Measurements from ENCODE around the gene TRDMT1. TPM values are rescaled to one million over a fixed set of nuclear protein-coding genes. Genes with fewer than 3 reads are reported as not detected.

TRDMT1 gene
- total and polyA plus RNA-seq, 2 donors (not counting 1 experiment from before 2014, with no cell fraction given) = 3.0 to 20.4 TPM

DNA sequence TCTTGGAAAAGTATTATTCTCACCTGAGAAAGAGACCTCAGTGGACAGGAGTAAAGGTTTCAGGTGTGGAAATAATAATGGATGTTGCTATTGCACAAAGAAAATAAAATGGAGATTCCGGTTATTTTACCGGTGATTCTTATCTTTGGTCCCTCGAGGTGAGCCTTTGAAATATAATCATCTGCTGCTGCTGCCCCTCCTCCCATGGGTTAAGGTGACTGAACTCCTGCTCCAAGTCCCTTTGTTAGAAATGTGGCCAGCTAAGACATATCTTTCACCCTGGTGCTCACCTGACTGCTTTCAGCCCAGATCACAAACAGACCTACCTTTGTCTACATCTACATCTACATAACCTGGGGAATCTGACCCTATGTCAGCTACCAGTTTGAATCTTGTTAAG, 77.5 kb downstream of the TRDMT1 start:
- H4K20me1 ChIP-seq (ENCODE audit: control insufficient read depth, insufficient read depth, low read length, poor library complexity, severe bottlenecking) = no peaks in the 10 kb centered on the region

DNA sequence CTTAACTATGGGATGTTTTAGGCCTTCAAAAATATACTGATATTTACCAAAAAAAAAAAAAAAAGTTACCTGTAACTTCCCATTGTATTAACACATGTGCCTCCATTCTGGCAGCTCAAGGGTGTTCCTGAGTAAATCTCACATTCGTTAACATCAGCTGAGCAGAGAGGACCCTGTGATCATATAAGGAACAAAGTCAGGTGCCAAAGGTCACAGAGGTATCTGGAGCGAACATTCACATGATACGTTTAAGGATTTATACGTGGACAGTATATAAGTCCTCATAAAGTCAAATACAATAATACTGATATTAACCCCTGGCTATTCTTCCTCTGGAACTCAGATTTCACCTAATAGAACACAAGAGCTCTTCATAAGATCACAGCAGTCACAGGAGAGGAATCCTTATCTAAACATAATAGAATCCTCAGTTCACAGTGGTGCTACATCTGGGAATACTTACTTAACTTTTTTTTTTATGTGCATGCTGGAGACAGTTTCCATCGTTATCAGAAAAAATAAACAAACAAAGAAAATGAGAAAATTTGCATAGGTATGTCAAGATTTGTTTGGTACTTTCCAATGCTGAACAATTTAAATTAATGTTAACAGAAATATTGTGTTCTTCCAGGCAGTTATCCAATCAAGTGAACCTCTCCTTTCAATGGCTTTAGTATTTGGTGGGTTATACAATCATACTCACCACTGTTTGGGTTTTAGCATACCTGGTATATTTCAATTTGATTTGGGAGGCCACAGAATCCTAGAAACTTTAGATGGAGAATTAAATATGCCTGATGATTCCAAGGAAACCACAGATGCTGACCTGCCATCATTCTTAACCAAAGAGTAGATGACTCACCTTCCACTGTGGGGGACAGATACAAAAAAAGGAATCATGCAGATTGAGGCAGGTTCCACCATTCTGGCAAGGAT, 78.5 kb downstream of the TRDMT1 start:
- ChIA-PET CTCF (interaction anchor here (0.6 kb wide), 1 partner anchor 72 kb away, joined by 3 read pairs; no protein-coding TSS in a partner anchor), POLR2A (no interaction called here)
- H3K4me2 ChIP-seq (replicated peaks; ENCODE audit: low read depth, low read length, poor library complexity, severe bottlenecking) = no peak overlapping the region

More for the DNA sequence above, 77.5 kb downstream of the TRDMT1 start:
- TF ChIP-seq, protein P1, sequence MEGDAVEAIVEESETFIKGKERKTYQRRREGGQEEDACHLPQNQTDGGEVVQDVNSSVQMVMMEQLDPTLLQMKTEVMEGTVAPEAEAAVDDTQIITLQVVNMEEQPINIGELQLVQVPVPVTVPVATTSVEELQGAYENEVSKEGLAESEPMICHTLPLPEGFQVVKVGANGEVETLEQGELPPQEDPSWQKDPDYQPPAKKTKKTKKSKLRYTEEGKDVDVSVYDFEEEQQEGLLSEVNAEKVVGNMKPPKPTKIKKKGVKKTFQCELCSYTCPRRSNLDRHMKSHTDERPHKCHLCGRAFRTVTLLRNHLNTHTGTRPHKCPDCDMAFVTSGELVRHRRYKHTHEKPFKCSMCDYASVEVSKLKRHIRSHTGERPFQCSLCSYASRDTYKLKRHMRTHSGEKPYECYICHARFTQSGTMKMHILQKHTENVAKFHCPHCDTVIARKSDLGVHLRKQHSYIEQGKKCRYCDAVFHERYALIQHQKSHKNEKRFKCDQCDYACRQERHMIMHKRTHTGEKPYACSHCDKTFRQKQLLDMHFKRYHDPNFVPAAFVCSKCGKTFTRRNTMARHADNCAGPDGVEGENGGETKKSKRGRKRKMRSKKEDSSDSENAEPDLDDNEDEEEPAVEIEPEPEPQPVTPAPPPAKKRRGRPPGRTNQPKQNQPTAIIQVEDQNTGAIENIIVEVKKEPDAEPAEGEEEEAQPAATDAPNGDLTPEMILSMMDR (IDR thresholded peaks at IDR 0.05) = no peak
- no peak for TF ChIP-seq EZH2 (IDR thresholded peaks at IDR 0.05; ENCODE audit: borderline replicate concordance, insufficient read depth, low read depth, low read length, poor library complexity, severe bottlenecking)
- CTCF ChIA-PET = no interaction called here
- ATAC-seq (ENCODE audit: low read depth) (no peak), DNase-seq (no peak)
- no peaks in the 10 kb centered on the region for H3K4me1 Mint-ChIP-seq
- H3K4me1 ChIP-seq (ENCODE audit: control insufficient read depth in 2 of 2, insufficient read depth in 2 of 2, low read length in 2 of 2) = no peaks in the 10 kb centered on the region
- no peak overlapping the region for H3K4me2 ChIP-seq (replicated peaks; ENCODE audit: low read depth, low read length, poor library complexity, severe bottlenecking)
- no peaks in the 10 kb centered on the region for H3K36me3 ChIP-seq (replicated peaks in 1 of 2; ENCODE audit: control extremely low read depth in 1 of 2, control insufficient read depth in 1 of 2, extremely low read depth in 1 of 2, insufficient read depth in 2 of 2, low read length in 1 of 2)
- no peaks in the 10 kb centered on the region for H3K27me3 ChIP-seq (replicated peaks in 1 of 4; ENCODE audit: control extremely low read depth in 1 of 4, control insufficient read depth in 3 of 4, insufficient read depth in 4 of 4, low read length in 3 of 4)
- 96% methylated on average over 3 of the region's 3 CpGs for WGBS (ENCODE audit: insufficient coverage)
- H3K79me2 ChIP-seq (ENCODE audit: control insufficient read depth, insufficient read depth, low read length) = no peaks in the 10 kb centered on the region
- H3K4me3 Mint-ChIP-seq = no peak overlapping the region
- H3K4me3 ChIP-seq (ENCODE audit: control extremely low read depth in 1 of 5, extremely low read depth in 1 of 5, insufficient read depth in 1 of 5, low read depth in 2 of 5, low read length in 4 of 5) = no peak overlapping the region
- H3K27ac Mint-ChIP-seq = no peak overlapping the region
- H3K9me3 Mint-ChIP-seq (ENCODE audit: insufficient read depth) = no peaks in the 10 kb centered on the region
- H3K27ac ChIP-seq (ENCODE audit: low read length in 2 of 2) = no peak overlapping the region
- no peaks in the 10 kb centered on the region for H3K27me3 Mint-ChIP-seq
- POLR2A ChIA-PET = no interaction called here
- H3K9me3 ChIP-seq (ENCODE audit: control extremely low read depth in 1 of 3, control insufficient read depth in 2 of 3, insufficient read depth in 1 of 3, low read length in 2 of 3) = no peaks in the 10 kb centered on the region
- intact Hi-C loops (cut with micrococcal nuclease) = no loop called here
- H2AFZ ChIP-seq (ENCODE audit: insufficient read depth, low read depth, low read length, poor library complexity, severe bottlenecking) = no peak overlapping the region
- no peak overlapping the region for H3K9ac ChIP-seq (ENCODE audit: low read length)

More for the DNA sequence above, 78.5 kb downstream of the TRDMT1 start:
- Histone ChIP-seq H3K4me3 (ENCODE audit: control extremely low read depth in 1 of 5, extremely low read depth in 1 of 5, insufficient read depth in 1 of 5, low read depth in 2 of 5, low read length in 4 of 5) (no peak overlapping the region), H2AFZ (ENCODE audit: insufficient read depth, low read depth, low read length, poor library complexity, severe bottlenecking) (no peak overlapping the region), H3K4me1 (ENCODE audit: control insufficient read depth in 2 of 2, insufficient read depth in 2 of 2, low read length in 2 of 2) (no peaks in the 10 kb centered on the region), H3K27ac (ENCODE audit: low read length in 2 of 2) (no peak overlapping the region), H3K79me2 (ENCODE audit: control insufficient read depth, insufficient read depth, low read length) (no peaks in the 10 kb centered on the region), H4K20me1 (ENCODE audit: control insufficient read depth, insufficient read depth, low read length, poor library complexity, severe bottlenecking) (no peaks in the 10 kb centered on the region), H3K27me3 (replicated peaks in 1 of 4; ENCODE audit: control extremely low read depth in 1 of 4, control insufficient read depth in 3 of 4, insufficient read depth in 4 of 4, low read length in 3 of 4) (no peaks in the 10 kb centered on the region), H3K9me3 (ENCODE audit: control extremely low read depth in 1 of 3, control insufficient read depth in 2 of 3, insufficient read depth in 1 of 3, low read length in 2 of 3) (no peaks in the 10 kb centered on the region), H3K9ac (ENCODE audit: low read length) (no peak overlapping the region), H3K36me3 (replicated peaks in 1 of 2; ENCODE audit: control extremely low read depth in 1 of 2, control insufficient read depth in 1 of 2, extremely low read depth in 1 of 2, insufficient read depth in 2 of 2, low read length in 1 of 2) (no peaks in the 10 kb centered on the region)
- no peak for TF ChIP-seq EZH2 (IDR thresholded peaks at IDR 0.05; ENCODE audit: borderline replicate concordance, insufficient read depth, low read depth, low read length, poor library complexity, severe bottlenecking)
- TF ChIP-seq, protein P1 (IDR thresholded peaks at IDR 0.05) = no peak
- no peak for DNase-seq
- Mint-ChIP-seq H3K9me3 (ENCODE audit: insufficient read depth) (no peaks in the 10 kb centered on the region), H3K4me3 (no peak overlapping the region), H3K27ac (no peak overlapping the region), H3K4me1 (no peaks in the 10 kb centered on the region), H3K27me3 (no peaks in the 10 kb centered on the region)
- 93% methylated on average over 2 of the region's 5 CpGs for WGBS (ENCODE audit: insufficient coverage)
- intact Hi-C loops (cut with micrococcal nuclease) = no loop called here
- ATAC-seq (ENCODE audit: low read depth) = no peak

Measured in B cell (primary cell).